Activated CD4-positive, alpha-beta T cell treated with anti-CD3 and anti-CD28 coated beads for 36 hours (primary cell): Measurements from ENCODE around the gene RUNX3. TPM values are rescaled to one million over a fixed set of nuclear protein-coding genes. Genes with fewer than 3 reads are reported as not detected.

Source experiments
- ATAC-seq: fragments of 200-7000 bp; cut with Tn5 transposase; one replicate; pipeline ENCODE4 v1.10.0; 2021; ENCODE audit warnings: mild to moderate bottlenecking, moderate library complexity
- CTCF ChIA-PET: fragments of 350-600 bp; sonication (Branson Sonifier 250); formaldehyde crosslinking; loops from one replicate; lab custom pipeline; 2021; ENCODE audit warnings: antibody characterized with exemption; lab: Charles Lee
- POLR2A ChIA-PET: fragments of 350-600 bp; sonication (Branson Sonifier 250); formaldehyde crosslinking; loops from one replicate; lab custom pipeline; 2021; ENCODE audit warnings: antibody characterized with exemption, inconsistent platforms; lab: Charles Lee
- DNase-seq: peaks from one replicate; pipeline ENCODE4 v3.0.0-alpha.2; 2020
- H3K27ac Mint-ChIP-seq: one replicate; pipeline ENCODE4 v1.8.0; 2021; ENCODE audit warnings: mixed read lengths
- H3K27me3 Mint-ChIP-seq: one replicate; pipeline ENCODE4 v1.8.0; 2021; ENCODE audit warnings: mixed read lengths
- H3K36me3 Mint-ChIP-seq: one replicate; pipeline ENCODE4 v1.8.0; 2021; ENCODE audit warnings: low read depth, mixed read lengths
- H3K4me1 Mint-ChIP-seq: one replicate; pipeline ENCODE4 v1.8.0; 2021; ENCODE audit warnings: mixed read lengths
- H3K4me3 Mint-ChIP-seq: one replicate; pipeline ENCODE4 v1.8.0; 2021; ENCODE audit warnings: mild to moderate bottlenecking, moderate library complexity, mixed read lengths
- H3K9me3 Mint-ChIP-seq: one replicate; pipeline ENCODE4 v1.8.0; 2021; ENCODE audit warnings: low read depth, mixed read lengths
- intact Hi-C, 2 experiments: fragments of 100-400 bp; cut with DNase I in 1 of 2; cut with micrococcal nuclease in 1 of 2; formaldehyde crosslinking; loops; one replicate each; pipeline versions ENCODE4 v1.14.2 to v1.15.1; 2022 to 2024; cut with DNase I, micrococcal nuclease
- total RNA-seq, 2 experiments: library from RNA; stranded (reverse); gene quantifications; one replicate each; pipeline ENCODE4 v1.2.3, GENCODE V29; 2021

RUNX3 gene
- total RNA-seq, 2 experiments from 2014 or later = 156 to 167 TPM

GRCh38 chr1:24969596-24970398, 39.7 kb upstream of the RUNX3 start:
- ATAC-seq = no peak
- POLR2A ChIA-PET = interaction anchor here (0.5 kb wide), 1 partner anchor 44 kb away, joined by 6 read pairs; no protein-coding TSS in a partner anchor
- CTCF ChIA-PET = interaction anchor here (0.7 to 1.0 kb wide), 4 partner anchors 9 to 132 kb away, joined by 3 read pairs; no protein-coding TSS in a partner anchor
- Mint-ChIP-seq H3K4me3 (no peak overlapping the region), H3K27me3 (no peaks in the 10 kb centered on the region), H3K9me3 (peaks cover 7% of the 10 kb centered on the region), H3K36me3 (peaks cover 11% of the 10 kb centered on the region), H3K27ac (peak overlapping the region; percentile 49), H3K4me1 (peaks cover 82% of the 10 kb centered on the region)
- intact Hi-C loops = loop anchor here in 1 of 2 experiments (5.0 kb wide), 3 partner anchors 148 to 1352 kb away; no protein-coding TSS in a partner anchor
- DNase-seq = no peak

GRCh38 chr1:24968941-24969585, 39.0 kb upstream of the RUNX3 start:
- peaks cover 9% of the 10 kb centered on the region for H3K36me3 Mint-ChIP-seq
- no peak for DNase-seq
- CTCF ChIA-PET = interaction anchor here (0.7 kb wide), 1 partner anchor 108 kb away, joined by 3 read pairs; no protein-coding TSS in a partner anchor
- H3K4me3 Mint-ChIP-seq = no peak overlapping the region
- intact Hi-C loops = loop anchor here in 1 of 2 experiments (5.0 kb wide), 3 partner anchors 148 to 1352 kb away; no protein-coding TSS in a partner anchor
- no peak for ATAC-seq
- H3K27ac Mint-ChIP-seq = peak overlapping the region; percentile 35
- no peaks in the 10 kb centered on the region for H3K27me3 Mint-ChIP-seq
- POLR2A ChIA-PET = no interaction called here
- peaks cover 81% of the 10 kb centered on the region for H3K4me1 Mint-ChIP-seq
- H3K9me3 Mint-ChIP-seq = no peaks in the 10 kb centered on the region

GRCh38 chr1:24967962-24968361, 37.9 kb upstream of the RUNX3 start:
- H3K36me3 Mint-ChIP-seq = peaks cover 18% of the 10 kb centered on the region
- intact Hi-C loops = loop anchor here in 1 of 2 experiments (2.0 to 5.0 kb wide), 4 partner anchors 149 to 1351 kb away; partner anchors contain the start of gene CLIC4
- CTCF ChIA-PET = interaction anchor here (1.0 to 9.4 kb wide), 7 partner anchors 11 to 67 kb away, joined by 3 to 96 read pairs (median 7); no protein-coding TSS in a partner anchor

GRCh38 chr1:24967555-24967954, 37.5 kb upstream of the RUNX3 start:
- ATAC-seq (no peak), DNase-seq (no peak)
- H3K27me3 Mint-ChIP-seq = no peaks in the 10 kb centered on the region
- peaks cover 74% of the 10 kb centered on the region for H3K4me1 Mint-ChIP-seq
- CTCF ChIA-PET = interaction anchor here (1.0 to 9.4 kb wide), 8 partner anchors 11 to 128 kb away, joined by 3 to 96 read pairs (median 6); no protein-coding TSS in a partner anchor
- POLR2A ChIA-PET = interaction anchor here (1.0 to 3.8 kb wide), 5 partner anchors 12 to 55 kb away, joined by 3 to 35 read pairs (median 3); no protein-coding TSS in a partner anchor
- no peak overlapping the region for H3K4me3 Mint-ChIP-seq
- H3K36me3 Mint-ChIP-seq = peaks cover 22% of the 10 kb centered on the region
- peak overlapping the region; percentile 94 for H3K27ac Mint-ChIP-seq
- intact Hi-C loops = loop anchor here in 1 of 2 experiments (2.0 to 5.0 kb wide), 4 partner anchors 150 to 1350 kb away; partner anchors contain the start of gene CLIC4
- no peaks in the 10 kb centered on the region for H3K9me3 Mint-ChIP-seq

More at GRCh38 chr1:24967962-24968361, 37.9 kb upstream of the RUNX3 start:
- ATAC-seq (no peak), DNase-seq (no peak)
- H3K4me3 Mint-ChIP-seq = no peak overlapping the region
- H3K27me3 Mint-ChIP-seq = no peaks in the 10 kb centered on the region
- peak overlapping the region; percentile 77 for H3K27ac Mint-ChIP-seq
- H3K9me3 Mint-ChIP-seq = no peaks in the 10 kb centered on the region
- POLR2A ChIA-PET = no interaction called here
- peaks cover 78% of the 10 kb centered on the region for H3K4me1 Mint-ChIP-seq

- Mint-ChIP-seq H3K27ac (peak overlapping the region; percentile 94), H3K4me3 (peak overlapping the region; percentile 26), H3K4me1 (peaks cover 73% of the 10 kb centered on the region), H3K27me3 (no peaks in the 10 kb centered on the region), H3K36me3 (peaks cover 30% of the 10 kb centered on the region), H3K9me3 (no peaks in the 10 kb centered on the region)
- ChIA-PET POLR2A (interaction anchor here (0.6 to 3.8 kb wide), 13 partner anchors 11 to 474 kb away, joined by 3 to 35 read pairs (median 3); partner anchors contain the start of gene RUNX3), CTCF (interaction anchor here (0.7 to 9.4 kb wide), 10 partner anchors 11 to 152 kb away, joined by 3 to 96 read pairs (median 5); no protein-coding TSS in a partner anchor)
- intact Hi-C loops = loop anchor here in 1 of 2 experiments (1.0 to 5.0 kb wide), 9 partner anchors 24 to 1350 kb away; partner anchors contain the start of gene CLIC4
- ATAC-seq (peak; percentile 57), DNase-seq (peak; percentile 95)
Observed at GRCh38 chr1:24966724-24967346, 36.8 kb upstream of the RUNX3 start.

GRCh38 chr1:24966121-24966723, 36.1 kb upstream of the RUNX3 start:
- Mint-ChIP-seq H3K9me3 (no peaks in the 10 kb centered on the region), H3K27me3 (no peaks in the 10 kb centered on the region), H3K4me1 (peaks cover 73% of the 10 kb centered on the region), H3K27ac (peak overlapping the region; percentile 94), H3K4me3 (peak overlapping the region; percentile 94), H3K36me3 (peaks cover 36% of the 10 kb centered on the region)
- ATAC-seq (peak; percentile 5), DNase-seq (peak; percentile 75)
- ChIA-PET CTCF (interaction anchor here (0.7 to 9.4 kb wide), 9 partner anchors 10 to 153 kb away, joined by 3 to 96 read pairs (median 7); no protein-coding TSS in a partner anchor), POLR2A (interaction anchor here (0.6 to 3.8 kb wide), 10 partner anchors 11 to 71 kb away, joined by 3 to 35 read pairs (median 3); partner anchors contain the start of gene RUNX3)
- intact Hi-C loops = loop anchor here in 1 of 2 experiments (1.0 to 5.0 kb wide), 9 partner anchors 25 to 1349 kb away; partner anchors contain the start of gene CLIC4

- Mint-ChIP-seq H3K27ac (peak overlapping the region; percentile 94), H3K27me3 (no peaks in the 10 kb centered on the region), H3K9me3 (no peaks in the 10 kb centered on the region), H3K36me3 (peaks cover 43% of the 10 kb centered on the region), H3K4me1 (peaks cover 72% of the 10 kb centered on the region), H3K4me3 (peak overlapping the region; percentile 94)
- intact Hi-C loops = loop anchor here (1.0 to 5.0 kb wide), 11 partner anchors 10 to 1348 kb away; partner anchors contain the start of genes RSRP1 (in 1 of the 2) and RUNX3 (in 1 of the 2)
- DNase-seq (peak; percentile 50), ATAC-seq (no peak)
- CTCF ChIA-PET = interaction anchor here (1.0 to 9.4 kb wide), 10 partner anchors 10 to 135 kb away, joined by 3 to 96 read pairs (median 6); no protein-coding TSS in a partner anchor
- POLR2A ChIA-PET = interaction anchor here (0.8 to 3.8 kb wide), 9 partner anchors 10 to 72 kb away, joined by 3 to 35 read pairs (median 7); partner anchors contain the start of gene RUNX3
Observed at GRCh38 chr1:24965571-24965930, 35.5 kb upstream of the RUNX3 start.

GRCh38 chr1:24964811-24965570, 34.9 kb upstream of the RUNX3 start:
- H3K36me3 Mint-ChIP-seq = peaks cover 48% of the 10 kb centered on the region
- POLR2A ChIA-PET = interaction anchor here (0.6 to 3.8 kb wide), 14 partner anchors 8 to 1621 kb away, joined by 3 to 35 read pairs (median 5); partner anchors contain the start of genes HNRNPR and RUNX3
- ATAC-seq = peak; percentile 81

More at GRCh38 chr1:24964811-24965570, 34.9 kb upstream of the RUNX3 start:
- H3K9me3 Mint-ChIP-seq = no peaks in the 10 kb centered on the region
- H3K4me3 Mint-ChIP-seq = peak overlapping the region; percentile 94
- no peaks in the 10 kb centered on the region for H3K27me3 Mint-ChIP-seq
- DNase-seq = peak; percentile 98
- intact Hi-C loops = loop anchor here (1.0 to 5.0 kb wide), 13 partner anchors 10 to 1348 kb away; partner anchors contain the start of genes RSRP1 (in 1 of the 2) and RUNX3 (in 1 of the 2)
- H3K27ac Mint-ChIP-seq = peak overlapping the region; percentile 94
- CTCF ChIA-PET = interaction anchor here (0.7 to 9.4 kb wide), 13 partner anchors 13 to 136 kb away, joined by 3 to 96 read pairs (median 5); no protein-coding TSS in a partner anchor
- H3K4me1 Mint-ChIP-seq = peaks cover 72% of the 10 kb centered on the region
